Amygdala (tissue), 56 donors: ENCODE data around the gene GPX5.
"Not testable (repeated sequence)": the region's sequence is repeated elsewhere in the genome, so short reads cannot be mapped to it uniquely, and the experiment has no call there.

ENCODE experiments used
- DNase-seq, 56 donors: peaks; one replicate each; lab custom pipeline; 2025; lab: John Stamatoyannopoulos, UW

The GPX5 gene

GRCh38 chr6:28511628-28512300 lies 13.9 kb upstream of the GPX5 start:
- no peak for DNase-seq

DNA sequence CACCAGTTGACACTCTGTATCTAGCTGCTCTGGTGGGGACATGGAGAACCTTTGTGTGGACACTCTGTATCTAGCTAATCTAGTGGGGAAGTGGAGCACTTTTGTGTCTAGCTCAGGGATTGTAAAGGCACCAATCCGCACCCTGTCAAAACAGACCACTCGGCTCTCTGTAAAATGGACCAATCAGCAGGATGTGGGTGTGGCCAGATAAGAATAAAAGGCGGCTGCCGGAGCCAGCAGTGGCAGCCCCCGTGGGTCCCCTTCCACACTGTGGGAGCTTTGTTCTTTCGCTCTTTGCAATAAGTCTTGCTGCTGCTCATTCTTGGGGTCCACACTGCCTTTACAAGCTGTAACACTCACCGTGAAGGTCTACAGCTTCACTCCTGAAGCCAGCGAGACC lies 13.3 kb upstream of the GPX5 start:
- not testable (repeated sequence) for DNase-seq

DNA sequence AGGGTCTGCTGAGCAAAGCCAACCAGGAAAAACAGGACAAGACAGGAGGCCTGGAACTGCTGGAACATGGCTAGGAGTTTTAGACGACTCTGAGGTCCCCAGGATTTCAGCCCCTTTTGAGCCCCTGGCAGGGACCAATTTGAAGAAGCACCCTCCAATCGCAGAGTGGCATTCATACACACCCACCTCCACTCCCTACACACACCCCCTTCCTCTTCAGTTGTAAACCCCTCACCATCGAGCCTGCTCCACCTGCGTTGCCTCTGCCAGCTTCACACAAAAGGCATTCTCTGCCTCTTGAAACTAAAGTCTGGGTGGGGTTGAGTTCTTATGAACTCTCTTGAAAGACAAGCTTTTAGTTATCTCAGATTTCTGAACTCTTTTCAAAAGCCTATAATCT lies 10.0 kb upstream of the GPX5 start, which contains the start of gene GPX6:
Gene GPX6, minus strand, starts transcription at position 118 of the 400 bp plus-strand sequence. Its CDS starts 50 bp downstream, at position 68.
- DNase-seq, result no peak

DNA sequence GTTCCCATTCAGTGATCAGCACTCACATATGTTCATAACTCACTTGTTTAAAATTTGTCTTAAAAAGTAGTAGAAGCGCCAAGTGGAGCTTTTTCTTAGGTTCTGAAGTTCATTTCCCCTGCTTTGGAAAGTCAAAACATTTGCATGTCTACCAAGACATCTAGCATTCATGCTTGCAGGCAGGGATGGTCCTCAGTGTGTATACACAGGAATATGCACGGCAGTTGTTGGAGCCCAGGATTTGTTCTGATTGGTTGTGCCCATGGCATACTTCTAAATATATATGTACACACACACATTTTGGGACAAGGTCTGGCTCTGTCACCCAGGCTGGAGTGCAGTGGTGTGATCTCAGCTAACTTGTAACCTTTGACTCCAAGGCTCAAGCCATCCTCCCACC lies 7.7 kb upstream of the GPX5 start:
- DNase-seq, result no peak

- DNase-seq, result no peak
Observed at GRCh38 chr6:28522594-28523240, 3.0 kb upstream of the GPX5 start.

DNA sequence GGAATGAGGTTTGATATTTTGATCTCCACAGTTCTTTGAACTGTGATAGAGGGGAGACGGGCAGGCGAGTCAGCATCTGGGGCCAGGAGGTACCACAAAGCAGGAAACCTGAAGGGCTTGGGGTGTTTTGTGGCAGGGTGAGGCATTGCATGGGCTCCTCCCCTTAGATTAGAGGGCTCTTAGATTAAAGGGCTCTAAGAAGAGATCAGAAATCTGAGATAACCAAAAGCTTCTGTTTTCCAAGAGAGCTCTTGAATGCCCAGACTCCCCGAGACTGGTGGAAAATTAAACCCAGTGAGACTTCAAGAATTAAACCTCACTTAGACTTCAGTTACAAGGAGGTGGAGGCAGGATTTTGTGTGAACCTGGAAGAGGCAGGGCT lies 2.4 kb upstream of the GPX5 start:
- DNase-seq, result no peak

DNA sequence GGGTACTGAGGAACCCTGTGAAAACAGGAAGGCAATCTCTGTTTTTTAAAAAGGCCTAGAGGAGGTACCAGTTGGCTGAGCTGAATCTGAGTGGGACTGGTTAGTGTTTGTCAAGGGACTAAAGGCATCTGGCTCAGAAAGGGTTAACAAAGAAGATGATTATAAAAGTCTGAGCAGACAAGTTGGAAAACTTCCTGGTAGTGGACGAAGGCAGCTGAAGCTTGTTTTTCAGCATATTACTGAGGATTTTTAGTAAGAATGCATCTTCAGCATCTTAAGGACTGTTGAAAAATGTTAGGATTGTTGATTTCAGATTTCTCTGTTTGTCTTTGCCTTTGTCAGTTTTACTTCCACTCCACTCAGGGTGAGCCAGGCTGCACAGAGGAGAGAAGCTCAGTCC lies 5.1 kb downstream of the GPX5 start:
- DNase-seq, result no peak

DNA sequence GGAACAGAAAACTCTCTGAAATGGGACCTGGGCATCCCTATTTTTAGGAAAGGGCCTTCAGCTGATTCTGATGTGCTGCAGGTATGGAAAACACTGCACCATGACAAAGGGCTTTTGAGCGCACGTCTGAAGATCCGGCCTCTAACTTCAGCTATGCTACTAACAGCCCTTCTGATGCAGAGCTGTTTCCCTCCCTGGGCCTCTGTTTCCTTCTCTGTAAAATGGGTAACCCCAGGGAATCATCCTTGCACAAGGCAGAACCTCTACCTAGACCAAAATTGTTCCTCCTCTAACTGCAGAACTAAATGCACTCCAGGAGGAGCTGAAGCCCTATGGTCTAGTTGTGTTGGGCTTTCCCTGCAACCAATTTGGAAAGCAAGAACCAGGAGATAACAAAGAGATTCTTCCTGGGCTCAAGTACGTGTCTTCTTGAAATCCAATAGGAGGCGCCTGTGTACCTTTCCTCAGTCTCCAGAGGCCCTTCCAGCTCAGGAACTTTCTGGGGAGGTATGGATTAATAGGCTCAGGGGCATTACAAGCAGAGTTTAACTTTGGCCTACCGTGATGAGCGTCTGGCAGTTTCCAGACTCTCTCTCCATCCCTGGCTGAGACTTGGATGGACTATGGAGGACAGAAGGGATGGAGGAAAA lies 5.9 kb downstream of the GPX5 start:
- DNase-seq, result no peak

- DNase-seq, result no peak
Observed at GRCh38 chr6:28534306-28534705, 8.6 kb downstream of the GPX5 start.

DNA sequence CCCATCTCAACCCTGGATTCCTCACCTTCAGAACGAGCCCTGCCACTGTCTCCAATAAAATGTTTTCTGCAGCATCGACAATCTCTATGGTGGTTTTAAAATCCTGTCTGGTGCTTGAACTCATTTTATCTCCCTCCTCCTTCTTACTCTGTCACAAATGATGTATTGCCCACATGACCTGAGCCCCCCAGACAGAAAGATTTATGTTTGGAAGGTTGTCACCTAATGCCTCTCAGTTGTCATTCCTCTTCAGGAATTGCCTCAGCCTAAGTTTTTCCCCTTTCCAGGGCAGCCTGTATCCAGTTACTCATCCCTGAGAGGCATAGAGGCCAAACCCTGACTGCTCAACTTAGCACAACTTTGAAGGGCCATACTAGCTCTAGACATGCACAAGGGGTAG lies 9.2 kb downstream of the GPX5 start:
- no peak for DNase-seq

GRCh38 chr6:28537065-28537464 lies 11.4 kb downstream of the GPX5 start:
- DNase-seq, result peak in 9 of 56 donors; percentile 1 to 29 (median 19)

GRCh38 chr6:28537509-28538140 lies 11.9 kb downstream of the GPX5 start:
- DNase-seq, result peak in 4 of 56 donors; percentile 1 to 8 (median 4)

DNA sequence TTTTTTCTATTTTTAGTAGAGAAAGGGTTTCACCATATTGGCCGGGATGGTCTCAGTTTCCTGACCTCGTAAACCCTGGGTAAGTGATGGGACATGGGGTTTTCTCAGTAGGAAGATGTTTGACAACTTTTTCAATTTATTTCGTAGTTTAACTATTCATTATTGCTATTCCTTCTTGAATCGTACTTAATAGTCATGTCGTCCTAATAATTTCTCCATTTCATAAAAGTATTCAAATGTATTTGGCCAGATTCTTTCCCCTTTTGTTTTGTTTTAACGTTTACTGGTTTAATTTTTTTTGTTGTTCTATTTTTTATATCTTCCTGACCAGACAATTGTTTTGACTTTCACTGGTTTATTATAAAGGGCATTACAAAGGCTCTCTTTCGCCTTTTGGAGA lies 16.3 kb downstream of the GPX5 start:
- DNase-seq, result no peak

DNA sequence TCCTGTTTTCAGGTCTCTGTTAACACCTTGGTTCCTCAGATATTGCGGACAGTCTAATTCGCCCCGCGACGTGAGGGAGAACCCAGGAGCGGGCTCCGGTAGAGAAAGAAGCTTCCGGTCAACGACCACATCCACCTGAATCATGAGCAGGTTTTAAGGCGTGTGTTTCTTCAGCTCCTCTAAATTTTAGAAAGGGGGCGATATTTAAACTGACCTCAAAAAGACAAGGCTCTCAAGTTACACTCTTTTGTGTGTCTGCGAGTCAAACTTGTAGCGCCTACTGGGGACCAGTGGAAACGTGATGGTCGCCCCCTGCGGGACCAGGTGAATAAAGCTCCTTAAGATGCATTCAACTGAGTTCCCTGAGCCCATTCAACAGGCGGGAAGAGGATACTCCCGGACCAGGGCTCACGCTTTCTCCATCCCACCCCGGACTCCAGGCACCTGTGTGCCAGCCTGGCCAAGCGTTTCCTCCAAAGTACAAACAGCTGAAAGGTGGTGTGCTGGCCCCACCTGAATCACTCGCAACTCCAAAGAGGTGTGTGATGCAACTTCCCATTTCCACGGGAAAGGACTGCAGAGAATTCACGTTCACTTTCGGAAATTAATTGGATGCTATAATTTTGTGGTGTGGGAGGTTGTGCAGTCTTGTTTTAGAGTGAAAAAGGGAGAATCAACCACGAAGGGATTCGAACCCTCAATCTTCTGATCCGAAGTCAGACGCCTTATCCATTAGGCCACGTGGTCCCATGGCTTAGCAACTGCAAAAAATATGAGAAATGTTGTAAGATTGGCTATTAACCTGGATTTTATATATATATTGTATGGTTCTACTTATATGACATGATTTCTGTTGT lies 17.0 kb downstream of the GPX5 start:
- peak in 9 of 56 donors; percentile 1 to 49 (median 18) for DNase-seq

DNA sequence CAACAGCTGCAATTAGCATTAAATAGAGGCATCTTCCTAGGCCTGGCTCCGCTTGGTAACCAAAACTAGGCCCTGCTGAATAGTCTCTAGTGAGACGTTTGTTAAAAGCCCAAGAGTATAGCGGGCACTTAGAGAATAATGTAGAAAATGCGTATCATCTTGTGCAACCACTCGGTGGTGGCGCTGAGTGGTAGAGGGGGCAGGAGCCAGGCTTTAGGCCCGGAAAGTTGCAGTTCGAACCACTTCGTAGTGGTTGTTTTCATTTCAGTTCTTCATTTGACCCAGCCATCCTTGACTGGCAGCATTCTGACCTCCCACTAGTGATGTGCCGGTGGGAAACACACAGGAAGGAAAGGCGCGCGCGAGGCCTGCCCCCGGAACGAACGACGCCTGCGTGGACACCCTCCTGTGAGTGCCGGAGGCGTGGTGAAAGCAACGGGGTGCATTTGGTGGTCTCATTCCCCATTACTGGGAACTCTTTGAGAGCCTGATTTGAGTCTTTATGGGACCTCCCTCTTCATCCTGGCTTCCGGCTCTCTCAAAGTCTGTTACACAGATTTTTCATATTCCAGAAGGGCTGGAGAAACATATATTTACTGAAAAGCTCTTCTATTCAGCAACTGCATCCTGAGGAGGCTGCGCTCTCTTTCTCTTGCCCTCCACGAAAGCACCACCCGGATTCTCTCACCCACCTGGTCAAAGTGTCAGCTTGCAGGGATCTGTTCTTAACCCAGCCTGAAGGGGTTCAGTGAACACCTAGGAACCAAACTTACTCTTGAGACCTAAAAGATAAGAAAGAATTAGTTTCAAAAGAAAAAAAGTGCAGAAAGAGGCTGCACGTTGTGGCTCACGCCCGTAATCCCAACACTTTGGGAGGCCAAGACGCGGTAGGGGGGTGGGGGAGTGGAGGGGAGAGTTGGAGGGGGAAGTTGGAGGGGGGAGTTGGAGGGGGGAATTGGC lies 18.2 kb downstream of the GPX5 start:
- DNase-seq, result peak in 13 of 56 donors; percentile 2 to 37 (median 18)

- DNase-seq, result no peak
Observed at GRCh38 chr6:28545955-28546354, 20.3 kb downstream of the GPX5 start.

- not testable (repeated sequence) for DNase-seq
Observed at GRCh38 chr6:28547003-28547402, 21.3 kb downstream of the GPX5 start.

GRCh38 chr6:28551891-28552666 lies 26.4 kb downstream of the GPX5 start:
- no peak for DNase-seq
